ENCODE results near the gene ZNF783.

Gene ZNF783

DNA sequence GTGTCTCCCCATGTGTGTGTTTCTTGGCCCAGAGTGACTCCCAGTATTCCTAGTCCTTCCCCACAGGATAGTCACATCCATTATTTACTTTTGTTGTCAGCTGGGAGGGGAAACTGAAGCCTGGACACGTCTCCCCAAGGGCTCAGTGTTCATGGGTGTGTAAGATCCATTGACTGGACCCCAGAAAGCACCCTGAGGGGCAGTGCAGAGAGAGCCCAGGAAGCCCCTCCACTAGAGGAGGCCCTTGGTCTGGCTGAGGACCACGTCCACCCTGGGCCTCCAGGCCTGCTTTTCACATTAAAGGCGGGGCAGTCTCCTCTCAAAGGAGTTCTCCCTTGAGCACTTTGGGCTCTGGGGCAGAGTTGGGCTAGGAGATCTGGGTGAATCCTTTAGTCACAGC, 21.3 kb downstream of the ZNF783 start:
- no peak for DNase-seq

DNA sequence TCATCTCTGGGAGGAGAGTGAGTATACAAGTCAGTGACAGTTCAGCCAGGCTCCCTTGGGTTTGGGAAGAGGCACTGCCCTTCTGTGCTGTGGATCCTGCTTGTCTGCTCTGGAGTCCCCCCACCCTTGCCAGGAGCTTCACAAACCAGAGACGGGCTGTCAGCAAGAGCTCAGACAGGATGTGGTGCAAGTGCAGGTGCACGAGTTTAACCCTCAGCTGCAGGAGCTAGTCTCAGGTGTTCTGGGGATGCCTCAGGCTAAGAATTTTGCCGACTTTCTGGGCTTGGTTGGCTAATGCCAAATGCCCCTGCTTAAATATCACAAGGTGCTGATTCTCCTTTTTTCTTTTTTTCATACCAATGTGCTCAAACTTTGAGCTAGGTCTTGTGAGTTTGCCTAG, 22.3 kb downstream of the ZNF783 start:
- peak; percentile 2 for DNase-seq

- DNase-seq: peak; percentile 83
Observed at GRCh38 chr7:149284850-149285585, 23.0 kb downstream of the ZNF783 start.

GRCh38 chr7:149285603-149286002, 23.6 kb downstream of the ZNF783 start:
- no peak for DNase-seq

GRCh38 chr7:149286811-149287400, 24.9 kb downstream of the ZNF783 start:
- DNase-seq: no peak

- DNase-seq: no peak
Observed at GRCh38 chr7:149287622-149288021, 25.6 kb downstream of the ZNF783 start.

DNA sequence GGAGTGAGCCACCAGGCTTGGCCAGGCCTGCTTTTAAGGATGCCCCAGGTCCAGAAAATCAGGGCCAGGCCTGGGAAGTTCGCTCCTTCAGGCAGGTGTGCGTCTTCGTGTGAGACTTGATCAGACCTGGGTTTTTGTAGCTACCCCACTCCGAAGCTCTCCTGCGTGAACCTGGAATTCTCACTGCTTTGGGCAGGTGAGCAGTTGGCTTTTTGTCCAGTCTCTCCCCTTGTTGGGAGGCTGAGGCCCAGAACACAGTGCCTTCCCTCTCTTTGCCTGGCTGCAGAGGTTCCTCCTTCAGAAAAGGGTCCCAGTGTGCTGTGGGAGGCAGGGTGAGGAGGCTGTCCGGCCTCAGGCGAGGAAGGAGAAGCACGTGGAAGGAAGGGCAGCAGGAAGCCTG, 27.3 kb downstream of the ZNF783 start:
- DNase-seq: no peak

GRCh38 chr7:149289856-149290255, 27.9 kb downstream of the ZNF783 start:
- no peak for DNase-seq

GRCh38 chr7:149291036-149291780, 29.2 kb downstream of the ZNF783 start:
- DNase-seq: no peak

GRCh38 chr7:149291781-149292461, 29.9 kb downstream of the ZNF783 start:
- no peak for DNase-seq

DNA sequence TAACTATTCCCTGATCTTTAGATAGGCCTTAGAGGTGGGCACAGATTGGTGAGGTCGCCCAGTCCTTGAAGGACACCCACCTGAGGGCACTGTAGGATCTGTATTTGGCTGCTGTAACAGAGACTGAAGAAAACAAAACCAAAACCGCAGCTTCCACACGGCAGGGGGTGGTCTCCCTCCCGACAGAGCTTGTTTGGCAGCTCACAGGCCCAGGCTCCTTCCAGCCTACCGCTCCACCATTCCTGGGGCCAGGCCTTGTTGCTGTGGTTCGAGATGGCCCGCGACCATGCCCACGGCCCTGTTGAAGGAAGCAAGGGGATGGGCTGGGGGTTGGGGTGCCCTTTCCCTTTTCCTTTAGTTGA, 30.4 kb downstream of the ZNF783 start:
- no peak for DNase-seq

DNA sequence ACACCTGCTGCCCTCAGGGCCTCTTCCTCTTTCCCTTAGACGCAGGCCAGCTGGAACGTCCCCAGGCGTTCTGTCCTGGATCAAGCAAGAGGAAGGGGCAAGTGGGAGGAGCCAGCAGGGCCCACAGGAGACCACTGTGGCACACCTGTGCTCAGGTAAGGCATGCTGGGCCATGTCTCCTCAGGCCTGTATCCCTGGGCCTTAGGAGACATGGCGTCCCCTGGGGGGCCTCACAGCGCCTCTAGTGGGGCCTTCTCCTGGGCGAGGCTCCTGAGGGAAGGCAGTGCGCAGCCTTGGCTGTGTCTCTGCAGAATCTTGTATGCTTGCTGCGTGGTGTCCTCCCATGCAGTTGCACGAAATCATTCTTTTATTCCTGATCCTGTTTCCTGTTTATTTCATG, 31.3 kb downstream of the ZNF783 start:
- no peak for DNase-seq

DNA sequence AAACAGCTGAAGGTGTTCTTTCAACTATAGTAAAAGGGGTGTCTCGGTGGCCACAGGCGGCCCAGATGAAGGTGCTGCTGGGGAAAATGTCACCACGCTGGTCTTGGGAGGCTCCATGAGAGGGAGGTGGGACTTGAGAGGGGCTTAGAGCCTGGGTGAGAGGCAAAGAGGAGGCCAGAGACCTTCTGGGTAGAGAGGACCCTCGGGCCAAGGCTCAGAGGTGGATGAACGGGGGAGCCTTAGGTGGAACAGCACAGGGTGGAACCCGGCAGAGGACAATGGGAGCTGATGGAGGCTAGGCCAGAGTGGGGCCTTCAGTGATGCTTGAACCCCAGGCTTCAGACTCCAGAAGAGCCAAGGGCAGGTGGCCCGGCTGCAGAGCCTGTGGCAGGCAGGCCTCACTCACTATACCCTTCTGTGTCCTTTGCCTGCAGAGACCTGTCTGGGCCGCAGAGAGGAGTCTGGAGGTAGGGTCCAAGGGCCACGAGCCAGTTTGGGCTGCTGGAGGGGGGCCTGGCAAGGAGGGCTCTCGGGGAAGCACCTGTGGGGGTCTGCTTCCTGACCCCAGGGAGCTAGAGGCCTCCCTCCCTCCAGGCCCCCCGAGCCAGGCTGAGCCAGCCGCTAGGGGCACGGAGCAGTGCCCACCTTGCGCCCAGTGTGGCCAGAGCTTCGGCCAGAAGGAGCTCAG, 32.1 kb downstream of the ZNF783 start:
- no peak for DNase-seq

DNA sequence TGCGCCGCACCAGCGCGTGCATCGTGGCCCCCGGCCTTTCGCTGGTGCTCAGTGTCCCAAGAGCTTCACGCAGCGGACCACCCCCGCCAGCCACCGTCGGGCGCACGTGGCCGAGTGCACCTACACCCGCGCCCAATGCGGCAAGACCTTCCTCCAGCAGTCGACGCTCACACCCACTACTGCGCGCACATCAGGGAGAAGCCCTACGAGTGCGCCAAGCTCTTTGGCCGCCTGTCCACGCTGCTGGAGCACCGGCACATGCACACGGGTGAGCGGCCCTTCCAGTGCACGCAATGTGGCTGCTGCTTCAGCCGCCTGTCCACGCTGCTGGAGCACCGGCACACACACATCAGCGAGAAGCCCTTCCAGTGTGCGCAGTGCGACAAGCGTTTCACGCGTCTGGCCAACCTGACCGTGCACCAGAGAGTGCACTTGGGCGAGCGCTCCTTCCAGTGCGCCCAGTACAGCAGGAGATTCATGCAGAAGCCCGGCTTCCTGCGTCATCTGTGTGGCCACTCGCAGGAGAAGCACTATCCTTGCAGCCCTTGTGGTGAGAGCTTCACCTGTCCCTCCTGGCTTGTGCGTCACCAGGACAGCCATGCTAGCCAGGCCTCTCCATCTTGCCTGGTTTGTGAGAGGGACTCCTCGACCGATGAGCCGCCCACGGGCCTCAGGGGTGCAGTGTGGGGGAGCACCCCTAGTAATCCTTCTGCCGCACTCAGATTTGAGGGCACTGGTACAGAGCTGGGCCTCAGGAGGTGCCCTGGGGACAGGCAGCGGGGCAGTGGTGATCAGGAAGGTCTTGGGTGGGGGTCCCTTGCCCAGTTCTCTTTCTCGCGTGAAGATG, 32.9 kb downstream of the ZNF783 start:
- DNase-seq: no peak

DNA sequence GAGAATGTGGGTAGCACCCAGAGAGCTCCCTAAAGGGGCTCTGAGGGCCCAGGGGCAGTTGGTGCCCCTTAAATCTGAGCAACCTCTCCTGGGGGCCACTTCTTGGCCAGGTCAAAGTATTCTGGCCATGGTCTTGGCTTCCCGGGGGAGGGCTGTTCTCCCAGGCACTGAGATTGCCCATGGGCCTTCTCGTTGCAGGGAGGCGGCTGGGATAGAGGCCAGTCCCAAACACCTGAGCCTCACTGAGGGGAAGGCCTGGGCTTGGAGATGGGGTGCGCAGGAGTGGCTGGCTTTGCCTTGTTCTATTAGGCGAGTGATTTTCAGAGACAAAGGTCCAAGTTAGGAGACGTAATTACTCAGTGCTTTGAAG, 33.5 kb downstream of the ZNF783 start:
- DNase-seq: no peak

DNA sequence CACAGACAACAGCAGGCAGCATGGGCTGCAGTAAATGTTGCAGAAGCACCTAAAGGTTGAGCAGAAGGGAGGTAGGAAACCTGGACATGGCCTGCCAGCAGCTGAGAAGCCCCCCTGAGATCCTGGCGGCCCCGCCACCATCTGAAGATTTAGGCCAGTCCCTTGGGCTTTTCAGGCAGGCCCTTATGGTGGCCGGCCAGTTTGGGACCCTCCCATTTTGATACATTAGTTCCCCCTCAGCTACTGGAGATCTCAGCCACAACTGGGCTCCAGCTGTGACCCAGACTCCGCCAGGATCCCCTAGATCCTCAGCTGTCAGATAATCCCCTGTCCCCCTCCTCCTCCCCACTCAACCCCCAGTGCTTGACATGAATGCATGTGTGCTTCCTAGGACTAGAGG, 34.4 kb downstream of the ZNF783 start:
- no peak for DNase-seq

DNA sequence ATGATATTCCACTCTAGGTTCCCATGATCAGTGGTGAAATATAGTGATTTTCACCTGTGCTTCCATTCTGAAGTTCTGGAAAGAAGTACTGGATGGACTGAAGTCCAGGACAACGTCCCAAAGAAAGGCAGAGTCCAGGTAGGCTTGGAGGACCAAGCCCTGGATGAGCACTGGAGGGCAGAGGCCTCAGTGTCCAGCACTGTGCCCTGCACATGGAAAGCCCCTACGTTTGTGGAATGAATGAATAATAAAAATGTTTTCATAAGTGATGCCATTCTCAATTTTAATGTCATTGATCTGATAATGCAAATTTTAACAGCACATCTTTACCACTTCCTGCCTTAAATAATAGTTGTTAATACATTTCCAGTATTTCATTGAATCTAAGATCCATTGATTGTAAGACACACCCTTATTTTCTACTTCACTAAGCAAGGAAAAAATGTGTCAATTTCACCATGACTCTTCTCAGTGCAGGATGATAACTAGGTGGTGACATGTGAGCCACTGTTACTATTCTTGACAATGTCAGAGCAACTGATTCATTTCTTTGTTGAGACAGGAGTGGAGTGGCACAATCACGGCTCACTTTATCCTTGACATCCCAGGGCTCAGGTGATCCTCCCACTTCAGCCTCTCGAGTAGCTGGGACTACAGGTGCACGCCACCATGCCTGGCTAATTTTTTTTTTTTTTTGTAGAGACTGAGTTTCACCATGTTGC, 35.2 kb downstream of the ZNF783 start:
- no peak for DNase-seq

DNA sequence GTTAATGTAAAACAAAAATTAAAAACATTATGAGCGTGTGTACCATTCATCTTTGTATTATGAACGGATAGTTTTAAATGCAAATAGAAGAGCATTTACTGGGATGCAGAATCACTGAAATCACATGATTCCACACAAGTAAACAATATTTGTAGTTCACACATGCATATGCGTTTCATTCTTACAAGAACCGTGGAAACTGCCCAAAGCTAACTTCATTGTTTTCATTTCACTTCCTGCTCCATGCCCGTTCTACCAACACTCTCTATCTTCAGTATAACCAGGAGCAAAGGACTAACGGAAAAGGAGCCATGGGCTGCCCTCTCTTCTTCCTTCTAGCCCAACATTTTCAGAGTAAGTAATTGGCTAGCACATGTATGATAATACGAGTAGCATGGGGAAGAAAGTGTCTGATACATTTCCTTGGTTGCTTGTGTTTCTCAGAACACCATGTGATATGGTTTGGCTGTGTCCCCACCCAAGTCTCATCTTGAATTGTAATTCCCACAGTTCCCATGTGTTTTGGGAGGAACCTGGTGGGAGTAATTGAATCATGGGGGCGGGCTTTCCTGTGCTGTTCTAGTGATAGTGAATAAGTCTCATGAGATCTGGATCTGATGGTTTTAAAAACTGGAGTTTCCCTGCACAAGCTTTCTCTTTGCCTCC, 38.8 kb downstream of the ZNF783 start:
- DNase-seq: no peak

DNA sequence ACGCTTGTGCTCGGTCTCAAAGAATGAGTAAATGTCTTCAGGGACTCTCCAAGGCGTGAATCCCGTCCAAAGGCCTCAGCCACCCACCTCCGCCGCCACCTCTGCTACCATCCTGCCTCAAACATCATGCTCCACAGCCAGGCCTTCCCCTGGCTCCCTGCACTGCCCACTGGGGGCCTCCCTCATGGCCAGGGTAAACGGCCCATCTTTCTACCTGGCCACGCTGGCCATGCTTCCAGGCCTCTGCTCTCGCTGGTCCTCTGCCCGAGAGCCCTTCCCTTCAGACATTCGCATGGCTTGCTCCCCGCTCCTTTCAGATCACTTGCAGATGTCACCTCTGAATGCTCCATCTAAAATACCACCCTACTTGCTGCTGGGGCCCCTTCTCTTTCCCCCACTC, 40.2 kb downstream of the ZNF783 start:
- DNase-seq: no peak

DNA sequence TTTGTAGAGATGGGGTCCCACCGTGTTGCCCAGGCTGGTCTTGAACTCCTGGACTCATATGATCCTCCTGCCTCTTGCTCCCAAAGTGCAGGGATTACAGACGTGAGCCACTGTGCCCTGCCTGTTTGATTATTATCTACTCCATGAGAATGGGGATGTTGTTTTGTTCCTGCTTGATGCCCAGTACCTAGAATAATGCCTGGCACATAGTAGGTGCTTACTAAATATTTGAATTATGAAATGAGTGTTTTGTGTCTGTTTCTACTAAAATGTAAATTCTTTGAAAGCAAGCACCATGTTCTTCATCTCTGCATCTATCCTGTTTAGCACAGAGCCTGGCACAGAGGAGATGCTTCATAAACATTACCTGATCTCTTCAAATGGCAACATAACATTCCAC, 40.9 kb downstream of the ZNF783 start:
- DNase-seq: no peak

DNA sequence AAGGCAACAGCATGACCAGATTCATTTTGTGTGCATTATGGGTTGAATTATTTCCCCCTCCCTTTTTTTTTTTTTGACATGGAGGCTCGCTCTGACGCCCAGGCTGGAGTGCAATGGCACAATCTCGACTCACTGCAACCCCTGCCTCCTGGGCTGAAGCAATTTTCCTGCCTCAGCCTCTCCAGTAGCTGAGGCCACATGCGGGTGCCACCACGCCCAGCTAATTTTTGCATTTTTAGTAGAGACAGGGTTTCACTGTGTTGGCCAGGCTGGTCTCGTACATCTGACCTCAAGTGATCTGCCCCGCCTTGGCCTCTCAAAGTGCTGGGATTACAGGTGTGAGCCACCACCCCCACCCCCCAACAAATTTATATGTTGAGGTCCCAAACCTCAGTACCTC, 42.0 kb downstream of the ZNF783 start:
- DNase-seq: no peak
